DOHH2 (cell line): ENCODE data around the gene PML.
A peak's percentile ranks its signal among the peaks of the same experiment; 100 is the strongest.

Source experiments
- H3F3A ChIP-seq: fragments of 200-600 bp; sonication (generic), shearing (Covaris generic); 2 replicates; pipeline ENCODE4 v1.6.0; 2016; ENCODE audit warnings: antibody characterized with exemption, mild to moderate bottlenecking; ENCODE audit not compliant: control insufficient read depth, insufficient read depth
- H3K27ac ChIP-seq: fragments of 200-600 bp; sonication (generic); 2 replicates; pipeline ENCODE4 v1.5.1; 2014; ENCODE audit warnings: low read depth, mild to moderate bottlenecking, low read length, moderate library complexity
- H3K27me3 ChIP-seq: fragments of 200-600 bp; sonication (generic); 2 replicates; pipeline ENCODE4 v1.6.1; 2014; ENCODE audit warnings: mild to moderate bottlenecking, low read length, mixed read lengths; ENCODE audit not compliant: control insufficient read depth
- H3K36me3 ChIP-seq: fragments of 200-600 bp; sonication (generic); 2 replicates; pipeline ENCODE4 v1.6.1; 2014; ENCODE audit warnings: mild to moderate bottlenecking, low read length, moderate library complexity, mixed read lengths; ENCODE audit not compliant: control insufficient read depth
- H3K4me1 ChIP-seq: fragments of 200-600 bp; sonication (generic); 2 replicates; pipeline ENCODE4 v1.6.1; 2014; ENCODE audit warnings: mild to moderate bottlenecking, low read length, mixed read lengths; ENCODE audit not compliant: control insufficient read depth
- H3K4me2 ChIP-seq: fragments of 200-600 bp; sonication (generic); 2 replicates; pipeline ENCODE4 v1.6.0; 2014; ENCODE audit warnings: mild to moderate bottlenecking, low read length, moderate library complexity
- H3K4me3 ChIP-seq: fragments of 200-600 bp; sonication (generic); 2 replicates; pipeline ENCODE4 v1.5.1; 2014; ENCODE audit warnings: mild to moderate bottlenecking, low read length, mixed read lengths
- H3K79me2 ChIP-seq: fragments of 200-600 bp; sonication (generic); 2 replicates; pipeline ENCODE4 v1.6.1; 2014; ENCODE audit warnings: mild to moderate bottlenecking, low read length, mixed read lengths; ENCODE audit not compliant: control insufficient read depth
- H3K9me2 ChIP-seq: fragments of 200-600 bp; sonication (generic); replicated peaks from 2 replicates; pipeline ENCODE4 v1.6.1; 2014; ENCODE audit warnings: mild to moderate bottlenecking, low read length, mixed read lengths; ENCODE audit not compliant: control insufficient read depth
- H3K9me3 ChIP-seq: fragments of 200-600 bp; sonication (generic); 2 replicates; pipeline ENCODE4 v1.6.1; 2014; ENCODE audit warnings: antibody characterized with exemption, low read length, mixed read lengths; ENCODE audit not compliant: control insufficient read depth, insufficient read depth
- H4K20me1 ChIP-seq: fragments of 200-600 bp; sonication (generic); 2 replicates; pipeline ENCODE4 v1.6.0; 2014; ENCODE audit warnings: low read depth, mild to moderate bottlenecking, antibody characterized with exemption, low read length, moderate library complexity; ENCODE audit not compliant: control insufficient read depth, insufficient read depth
- CTCF ChIP-seq: fragments of 200-600 bp; sonication (generic); IDR thresholded peaks from one replicate; pipeline ENCODE4 v1.5.1; 2014; ENCODE audit warnings: antibody characterized with exemption, mild to moderate bottlenecking, low read depth, low read length; ENCODE audit not compliant: poor library complexity, severe bottlenecking
- EZH2phosphoT487 ChIP-seq: fragments of 200-600 bp; sonication (generic); IDR thresholded peaks from 2 replicates; pipeline ENCODE4 v1.6.1; 2017; ENCODE audit warnings: borderline replicate concordance, mild to moderate bottlenecking, antibody characterized with exemption, low read length, moderate library complexity, mixed read lengths

PML gene

GRCh38 chr15:74034206-74034755, 39.8 kb downstream of the PML start:
- H3K9me2 ChIP-seq: no peaks in the 10 kb centered on the region
- no peaks in the 10 kb centered on the region for H3K36me3 ChIP-seq
- no peaks in the 10 kb centered on the region for H3K79me2 ChIP-seq
- no peak for TF ChIP-seq EZH2phosphoT487
- TF ChIP-seq CTCF: no peak
- no peaks in the 10 kb centered on the region for H3K27me3 ChIP-seq
- H3K9me3 ChIP-seq: no peaks in the 10 kb centered on the region
- no peaks in the 10 kb centered on the region; the same call in 1 of the 2 replicates for H4K20me1 ChIP-seq
- no peaks in the 10 kb centered on the region for H3K4me1 ChIP-seq
- H3F3A ChIP-seq: no peaks in the 10 kb centered on the region
- H3K27ac ChIP-seq: no peak overlapping the region
- no peak overlapping the region for H3K4me2 ChIP-seq
- H3K4me3 ChIP-seq: no peak overlapping the region

DNA sequence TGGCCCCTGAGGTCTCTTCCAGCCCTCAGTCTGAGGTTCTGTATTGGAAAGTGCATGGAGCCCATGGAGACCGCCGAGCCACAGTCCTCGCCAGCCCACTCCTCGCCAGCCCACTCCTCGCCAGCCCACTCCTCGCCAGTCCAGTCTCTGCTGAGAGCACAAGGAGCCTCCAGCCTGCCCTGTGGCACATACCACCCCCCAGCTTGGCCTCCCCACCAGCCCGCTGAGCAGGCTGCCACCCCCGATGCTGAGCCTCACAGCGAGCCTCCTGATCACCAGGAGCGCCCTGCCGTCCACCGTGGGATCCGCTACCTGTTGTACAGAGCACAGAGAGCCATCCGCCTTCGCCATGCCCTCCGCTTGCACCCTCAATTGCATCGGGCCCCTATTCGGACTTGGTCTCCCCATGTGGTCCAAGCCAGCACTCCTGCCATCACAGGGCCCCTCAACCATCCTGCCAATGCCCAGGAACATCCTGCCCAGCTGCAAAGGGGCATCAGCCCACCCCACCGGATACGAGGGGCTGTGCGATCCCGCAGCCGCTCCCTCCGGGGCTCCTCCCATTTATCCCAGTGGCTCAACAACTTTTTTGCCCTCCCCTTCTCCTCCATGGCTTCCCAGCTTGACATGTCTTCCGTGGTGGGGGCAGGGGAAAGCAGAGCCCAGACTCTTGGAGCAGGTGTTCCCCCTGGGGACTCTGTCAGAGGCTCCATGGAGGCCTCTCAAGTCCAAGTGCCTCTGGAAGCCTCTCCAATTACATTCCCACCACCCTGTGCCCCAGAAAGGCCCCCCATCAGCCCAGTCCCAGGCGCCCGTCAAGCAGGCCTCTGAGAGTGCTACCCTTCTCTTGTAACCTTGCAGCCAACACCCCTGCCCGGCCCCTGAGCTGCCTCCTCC, 40.9 kb downstream of the PML start:
- H3K4me3 ChIP-seq: no peak overlapping the region
- H3K9me2 ChIP-seq: no peaks in the 10 kb centered on the region
- H3K36me3 ChIP-seq: no peaks in the 10 kb centered on the region
- H3K27ac ChIP-seq: no peak overlapping the region
- TF ChIP-seq EZH2phosphoT487 (no peak), CTCF (no peak)
- H3K79me2 ChIP-seq: no peaks in the 10 kb centered on the region
- no peaks in the 10 kb centered on the region for H3K27me3 ChIP-seq
- H4K20me1 ChIP-seq: no peaks in the 10 kb centered on the region; the same call in 1 of the 2 replicates
- no peaks in the 10 kb centered on the region for H3K9me3 ChIP-seq
- no peaks in the 10 kb centered on the region for H3K4me1 ChIP-seq
- no peaks in the 10 kb centered on the region for H3F3A ChIP-seq
- H3K4me2 ChIP-seq: no peak overlapping the region

DNA sequence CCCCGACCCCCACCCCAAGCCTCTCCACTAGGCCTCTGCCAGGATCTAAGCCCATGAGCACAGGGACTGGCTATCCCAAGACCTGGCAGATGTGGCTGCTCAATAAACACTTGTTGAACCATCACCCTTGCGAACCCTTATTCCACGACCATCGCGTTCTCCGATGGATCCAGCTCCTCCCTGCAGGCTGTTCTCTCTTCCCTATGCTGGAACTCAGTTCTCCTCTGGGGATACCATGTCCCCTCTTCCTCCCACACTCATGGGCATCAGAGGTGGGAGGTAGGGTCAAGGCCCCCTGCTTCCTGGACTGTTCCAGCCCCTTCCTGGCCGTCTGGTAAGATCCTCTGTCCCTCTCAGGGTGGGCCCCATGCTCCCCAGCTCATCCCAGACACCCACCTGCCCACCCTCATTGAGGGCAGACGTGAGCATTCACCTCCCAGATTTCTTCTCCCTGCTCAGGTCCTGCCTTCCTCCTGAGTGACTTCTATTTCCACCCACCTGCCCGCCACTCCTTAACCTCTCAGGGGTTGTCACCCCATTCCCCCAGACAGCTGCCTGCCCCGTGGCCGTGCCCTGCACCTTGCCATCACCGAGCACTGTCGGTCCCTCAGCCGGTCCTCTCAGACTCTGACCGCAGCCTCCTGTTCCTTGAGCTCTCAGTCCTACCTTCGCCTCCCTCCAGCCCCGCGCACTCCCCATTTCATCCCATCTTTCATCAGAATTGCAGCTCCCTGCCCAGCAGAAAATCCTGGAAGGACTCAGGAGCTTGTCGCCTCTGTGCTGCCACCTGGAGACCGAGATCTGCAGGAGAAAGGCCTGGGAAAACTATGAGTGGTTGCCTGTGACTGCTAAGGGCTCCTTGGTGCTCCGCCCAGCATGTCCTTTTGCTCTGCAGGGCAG, 42.0 kb downstream of the PML start:
- TF ChIP-seq CTCF: peak; percentile 30
- no peak for TF ChIP-seq EZH2phosphoT487
- no peaks in the 10 kb centered on the region for H3K9me3 ChIP-seq
- no peaks in the 10 kb centered on the region for H3K36me3 ChIP-seq
- H3K4me1 ChIP-seq: no peaks in the 10 kb centered on the region
- H3K4me3 ChIP-seq: no peak overlapping the region
- no peaks in the 10 kb centered on the region for H3K27me3 ChIP-seq
- H3K27ac ChIP-seq: no peak overlapping the region
- H4K20me1 ChIP-seq: no peaks in the 10 kb centered on the region; the same call in 1 of the 2 replicates
- H3F3A ChIP-seq: no peaks in the 10 kb centered on the region
- no peak overlapping the region for H3K4me2 ChIP-seq
- no peaks in the 10 kb centered on the region for H3K79me2 ChIP-seq
- H3K9me2 ChIP-seq: no peaks in the 10 kb centered on the region
